Mesenchymal stem cell (in vitro differentiated cells and primary cell): ENCODE results near the gene INSYN2A.

Experiments
- DNase-seq: peaks from one replicate; pipeline ENCODE4 v3.0.0-alpha.2; 2013
- H2AFZ ChIP-seq: one replicate; pipeline ENCODE4 v1.6.1; 2013; ENCODE audit warnings: low read depth, mild to moderate bottlenecking, control low read depth, inconsistent platforms, low read length, moderate library complexity
- H2AK5ac ChIP-seq: 2 replicates; pipeline ENCODE4 v1.6.1; 2013; ENCODE audit warnings: low read length, moderate library complexity, mild to moderate bottlenecking, inconsistent platforms; ENCODE audit not compliant: severe bottlenecking
- H2BK120ac ChIP-seq: one replicate; pipeline ENCODE4 v1.6.1; 2013; ENCODE audit warnings: low read depth, mild to moderate bottlenecking, inconsistent platforms, low read length, moderate library complexity
- H2BK12ac ChIP-seq, 2 experiments: one replicate each; pipeline ENCODE4 v1.6.1; 2013; ENCODE audit warnings: inconsistent platforms in 2 of 2, low read length in 2 of 2, mild to moderate bottlenecking in 2 of 2, moderate library complexity in 2 of 2, control low read depth in 1 of 2
- H2BK15ac ChIP-seq: one replicate; pipeline ENCODE4 v1.6.1; 2013; ENCODE audit warnings: mild to moderate bottlenecking, low read depth, inconsistent platforms; ENCODE audit not compliant: poor library complexity, severe bottlenecking
- H2BK5ac ChIP-seq: 2 replicates; pipeline ENCODE4 v1.6.1; 2013; ENCODE audit warnings: low read depth, mild to moderate bottlenecking, low read length, control low read depth, inconsistent platforms; ENCODE audit not compliant: poor library complexity, severe bottlenecking
- H3K14ac ChIP-seq, 2 experiments: one replicate each; pipeline ENCODE4 v1.6.1; 2013; ENCODE audit warnings: inconsistent platforms in 2 of 2, low read length in 2 of 2, control low read depth in 1 of 2, mild to moderate bottlenecking in 1 of 2, moderate library complexity in 1 of 2
- H3K18ac ChIP-seq, 2 experiments: one replicate each; pipeline ENCODE4 v1.6.1; 2013; ENCODE audit warnings: inconsistent platforms in 2 of 2, low read length in 2 of 2, control low read depth in 1 of 2, low read depth in 1 of 2, mild to moderate bottlenecking in 1 of 2
- H3K23ac ChIP-seq, 2 experiments: one replicate each; pipeline ENCODE4 v1.6.1; 2013; ENCODE audit warnings: inconsistent platforms in 2 of 2, low read length in 2 of 2, mild to moderate bottlenecking in 2 of 2, moderate library complexity in 2 of 2, control low read depth in 1 of 2
- H3K27ac ChIP-seq: 2 replicates; pipeline ENCODE4 v1.5.1; 2013; ENCODE audit warnings: mild to moderate bottlenecking, moderate library complexity, low read length, control low read depth, inconsistent platforms; ENCODE audit not compliant: poor library complexity, severe bottlenecking
- H3K27me3 ChIP-seq, 2 experiments: 2 replicates each; pipeline versions ENCODE4 v1.6.1 to v1.7.0; 2013; ENCODE audit warnings: low read length in 2 of 2, mild to moderate bottlenecking in 2 of 2, moderate library complexity in 2 of 2, control low read depth in 1 of 2, inconsistent platforms in 1 of 2; ENCODE audit not compliant: control insufficient read depth in 1 of 2, insufficient read depth in 1 of 2
- H3K36me3 ChIP-seq, 2 experiments: 2 replicates each; pipeline versions ENCODE4 v1.6.1 to v1.7.0; 2013; ENCODE audit warnings: low read length in 2 of 2, control low read depth in 1 of 2, inconsistent platforms in 1 of 2, low read depth in 1 of 2, mild to moderate bottlenecking in 1 of 2; ENCODE audit not compliant: insufficient read depth in 2 of 2, control insufficient read depth in 1 of 2
- H3K4ac ChIP-seq, 2 experiments: one replicate each; pipeline ENCODE4 v1.6.1; 2013; ENCODE audit warnings: inconsistent platforms in 2 of 2, low read length in 2 of 2, mild to moderate bottlenecking in 2 of 2, moderate library complexity in 2 of 2, control low read depth in 1 of 2, low read depth in 1 of 2
- H3K4me1 ChIP-seq: 2 replicates; pipeline ENCODE4 v1.6.1; 2013; ENCODE audit warnings: low read depth, low read length, control low read depth; ENCODE audit not compliant: control insufficient read depth, insufficient read depth
- H3K4me2 ChIP-seq: 2 replicates; pipeline ENCODE4 v1.6.1; 2013; ENCODE audit warnings: low read length, mild to moderate bottlenecking, inconsistent platforms; ENCODE audit not compliant: poor library complexity, severe bottlenecking
- H3K4me3 ChIP-seq, 2 experiments: 2 replicates each; pipeline versions ENCODE4 v1.5.1 to v1.7.0; 2013; ENCODE audit warnings: low read length in 2 of 2, mild to moderate bottlenecking in 2 of 2, control low read depth in 1 of 2, low read depth in 1 of 2; ENCODE audit not compliant: insufficient read depth in 1 of 2
- H3K79me1 ChIP-seq: replicated peaks from 2 replicates; pipeline ENCODE4 v1.6.1; 2013; ENCODE audit warnings: mild to moderate bottlenecking, control low read depth, low read length, inconsistent platforms; ENCODE audit not compliant: poor library complexity, severe bottlenecking
- H3K9ac ChIP-seq: 2 replicates; pipeline ENCODE4 v1.7.0; 2013; ENCODE audit warnings: mild to moderate bottlenecking, low read length, moderate library complexity
- H3K9me3 ChIP-seq: 2 replicates; pipeline ENCODE4 v1.7.0; 2013; ENCODE audit warnings: mild to moderate bottlenecking, low read length; ENCODE audit not compliant: control insufficient read depth
- H4K8ac ChIP-seq: one replicate; pipeline ENCODE4 v1.6.1; 2013; ENCODE audit warnings: inconsistent platforms, mild to moderate bottlenecking, low read length, moderate library complexity
- H4K91ac ChIP-seq: one replicate; pipeline ENCODE4 v1.6.1; 2013; ENCODE audit warnings: mild to moderate bottlenecking, low read length, inconsistent platforms
- WGBS: methylation state at CpG from one replicate; pipeline ENCODE4 v1.1.7; 2013; ENCODE audit warnings: mixed read lengths; 5-methylcytosine and 5-hydroxymethylcytosine counted together

The INSYN2A gene

GRCh38 chr10:127168261-127168660 is 28.1 kb downstream of the INSYN2A start:
- WGBS: 96% methylated on average over 3 of the region's 3 CpGs
- no peak overlapping the region for H3K23ac ChIP-seq
- H3K9ac ChIP-seq: no peak overlapping the region
- DNase-seq: no peak
- H3K4me1 ChIP-seq: no peaks in the 10 kb centered on the region
- no peaks in the 10 kb centered on the region for H3K27me3 ChIP-seq
- no peak overlapping the region for H2BK120ac ChIP-seq
- H3K4me2 ChIP-seq: no peak overlapping the region
- no peak overlapping the region for H2AK5ac ChIP-seq
- H3K4me3 ChIP-seq: no peak overlapping the region
- H4K8ac ChIP-seq: no peak overlapping the region
- H3K4ac ChIP-seq: no peak overlapping the region
- no peak overlapping the region for H2AFZ ChIP-seq
- H3K14ac ChIP-seq: no peak overlapping the region
- H3K79me1 ChIP-seq: peaks cover 18% of the 10 kb centered on the region
- H2BK12ac ChIP-seq: no peak overlapping the region
- H3K27ac ChIP-seq: no peak overlapping the region
- H2BK15ac ChIP-seq: no peak overlapping the region
- no peaks in the 10 kb centered on the region for H3K9me3 ChIP-seq
- H4K91ac ChIP-seq: no peak overlapping the region
- no peak overlapping the region for H2BK5ac ChIP-seq
- peaks cover 6 to 29% of the 10 kb centered on the region in 2 experiments for H3K36me3 ChIP-seq
- no peak overlapping the region for H3K18ac ChIP-seq

- Histone ChIP-seq H3K23ac (no peak overlapping the region), H3K27ac (no peak overlapping the region), H3K4ac (no peak overlapping the region), H3K36me3 (peaks cover 3 to 10% of the 10 kb centered on the region in 2 experiments), H2BK5ac (no peak overlapping the region), H4K91ac (no peak overlapping the region), H3K9ac (no peak overlapping the region), H3K4me1 (peaks cover 3% of the 10 kb centered on the region), H2BK12ac (no peak overlapping the region), H3K18ac (no peak overlapping the region), H3K4me2 (no peak overlapping the region), H2BK15ac (no peak overlapping the region), H3K9me3 (no peaks in the 10 kb centered on the region), H2AFZ (no peak overlapping the region), H4K8ac (peak overlapping the region; percentile 0), H2BK120ac (no peak overlapping the region), H3K14ac (no peak overlapping the region), H3K27me3 (no peaks in the 10 kb centered on the region), H3K4me3 (no peak overlapping the region), H3K79me1 (peaks cover 19% of the 10 kb centered on the region), H2AK5ac (no peak overlapping the region)
- over 99% methylated on average over 6 of the region's 6 CpGs for WGBS
- DNase-seq: no peak
Measured at GRCh38 chr10:127162841-127163240, 33.5 kb downstream of the INSYN2A start.

- Histone ChIP-seq H3K36me3 (peaks cover 3 to 10% of the 10 kb centered on the region in 2 experiments), H4K8ac (no peak overlapping the region), H3K9ac (no peak overlapping the region), H3K4me1 (peaks cover 3% of the 10 kb centered on the region), H3K27ac (no peak overlapping the region), H3K79me1 (peaks cover 19% of the 10 kb centered on the region), H3K18ac (no peak overlapping the region), H2BK12ac (no peak overlapping the region), H3K9me3 (no peaks in the 10 kb centered on the region), H3K4ac (no peak overlapping the region), H3K4me3 (no peak overlapping the region), H3K14ac (no peak overlapping the region), H4K91ac (no peak overlapping the region), H2BK15ac (no peak overlapping the region), H3K4me2 (no peak overlapping the region), H2BK120ac (no peak overlapping the region), H3K27me3 (no peaks in the 10 kb centered on the region), H2AK5ac (no peak overlapping the region), H2BK5ac (no peak overlapping the region), H3K23ac (no peak overlapping the region), H2AFZ (no peak overlapping the region)
- no peak for DNase-seq
- 96% methylated on average over 4 of the region's 5 CpGs for WGBS
Measured at GRCh38 chr10:127161482-127161881, 34.9 kb downstream of the INSYN2A start.

DNA sequence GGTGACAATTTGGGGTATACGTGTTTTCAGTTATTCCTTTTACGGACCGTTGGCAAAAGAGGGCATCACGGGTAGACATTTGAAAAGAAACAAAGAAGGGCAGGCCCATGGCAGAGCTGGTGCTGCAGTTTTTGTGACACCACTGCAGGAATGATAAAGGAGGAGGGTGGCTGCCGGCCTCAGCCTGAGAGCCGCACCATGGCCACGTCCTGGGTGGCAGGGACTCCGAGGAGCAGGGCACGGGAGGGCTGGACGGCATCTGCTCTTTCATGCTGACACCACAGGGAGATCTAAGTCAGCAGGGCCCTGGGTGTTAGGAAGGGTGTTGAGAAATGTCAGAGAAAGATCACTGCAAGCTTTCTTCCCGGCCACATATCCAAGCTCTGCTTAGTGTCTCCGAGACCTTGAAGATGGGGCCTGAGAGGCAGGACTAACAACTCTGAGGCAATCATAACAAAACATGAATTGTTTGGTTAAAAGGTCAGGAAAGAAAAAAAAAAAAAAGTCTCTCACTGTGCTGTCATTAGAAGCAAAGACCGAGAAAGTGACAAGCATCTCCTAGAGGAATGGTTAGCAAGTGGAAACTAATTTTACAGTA is 36.6 kb downstream of the INSYN2A start:
- Histone ChIP-seq H2BK12ac (peak overlapping the region in 1 of 2 experiments; percentile 21), H3K4me3 (peak overlapping the region in 1 of 2 experiments; percentile 7), H3K9me3 (no peaks in the 10 kb centered on the region), H3K9ac (no peak overlapping the region), H4K8ac (no peak overlapping the region), H2BK5ac (no peak overlapping the region), H3K36me3 (peaks cover 3 to 10% of the 10 kb centered on the region in 2 experiments), H3K14ac (peak overlapping the region in 1 of 2 experiments; percentile 78), H3K27ac (no peak overlapping the region), H3K23ac (no peak overlapping the region), H3K27me3 (no peaks in the 10 kb centered on the region), H3K79me1 (peaks cover 29% of the 10 kb centered on the region), H2BK120ac (no peak overlapping the region), H3K4ac (no peak overlapping the region), H2BK15ac (peak overlapping the region; percentile 4), H4K91ac (no peak overlapping the region), H3K4me2 (no peak overlapping the region), H3K18ac (peak overlapping the region in 1 of 2 experiments; percentile 46), H2AFZ (no peak overlapping the region), H2AK5ac (no peak overlapping the region), H3K4me1 (peaks cover 3% of the 10 kb centered on the region)
- DNase-seq: peak; percentile 70
- WGBS: 70% methylated on average over 12 of the region's 13 CpGs
